Neural progenitor cell (in vitro differentiated cells): ENCODE results near the gene GXYLT1. TPM values are rescaled to one million over a fixed set of nuclear protein-coding genes. Genes with fewer than 3 reads are reported as not detected.
"Not testable (repeated sequence)": the region's sequence is repeated elsewhere in the genome, so short reads cannot be mapped to it uniquely, and the experiment has no call there.

ENCODE experiments used
- DNase-seq: peaks from one replicate; pipeline ENCODE4 v3.0.0-alpha.2; 2016; ENCODE audit warnings: low spot score
- H2AFZ ChIP-seq: fragments of 200-600 bp; sonication (generic); replicated peaks from 2 replicates; pipeline ENCODE4 v1.6.1; 2016; ENCODE audit warnings: antibody characterized with exemption
- H3F3A ChIP-seq: fragments of 200-600 bp; sonication (generic); 2 replicates; pipeline ENCODE4 v1.6.1; 2016; ENCODE audit warnings: antibody characterized with exemption, low read depth
- H3K27ac ChIP-seq: fragments of 200-600 bp; sonication (generic); 2 replicates; pipeline ENCODE4 v1.5.1; 2016; ENCODE audit warnings: mild to moderate bottlenecking
- H3K27me3 ChIP-seq: fragments of 200-600 bp; sonication (generic); 2 replicates; pipeline ENCODE4 v1.6.1; 2016; ENCODE audit warnings: mild to moderate bottlenecking, moderate library complexity
- H3K36me3 ChIP-seq: fragments of 200-600 bp; sonication (generic); 2 replicates; pipeline ENCODE4 v1.5.1; 2016
- H3K4me1 ChIP-seq: fragments of 200-600 bp; sonication (generic); 2 replicates; pipeline ENCODE4 v1.6.1; 2016; ENCODE audit warnings: mixed run types
- H3K4me2 ChIP-seq: fragments of 200-600 bp; sonication (generic); 2 replicates; pipeline ENCODE4 v1.6.1; 2016
- H3K4me3 ChIP-seq: fragments of 200-600 bp; sonication (generic); 2 replicates; pipeline ENCODE4 v1.5.1; 2016
- H3K79me2 ChIP-seq: fragments of 200-600 bp; sonication (generic); 2 replicates; pipeline ENCODE4 v1.6.1; 2016; ENCODE audit warnings: low read depth
- H3K9ac ChIP-seq: fragments of 200-600 bp; sonication (generic); 2 replicates; pipeline ENCODE4 v1.6.1; 2016
- H3K9me3 ChIP-seq: fragments of 200-600 bp; sonication (generic); 2 replicates; pipeline ENCODE4 v1.5.1; 2016; ENCODE audit warnings: low read depth
- H4K20me1 ChIP-seq: fragments of 200-600 bp; sonication (generic); 2 replicates; pipeline ENCODE4 v1.6.1; 2016; ENCODE audit warnings: low read depth
- H3K27ac Mint-ChIP-seq: 3 replicates; pipeline ENCODE4 v1.8.0; 2021; ENCODE audit warnings: mixed read lengths
- H3K27me3 Mint-ChIP-seq: 2 replicates; pipeline ENCODE4 v1.8.0; 2022; ENCODE audit warnings: low read depth, mild to moderate bottlenecking, inconsistent platforms, moderate library complexity, mixed read lengths; ENCODE audit not compliant: insufficient read depth
- H3K36me3 Mint-ChIP-seq: 3 replicates; pipeline ENCODE4 v1.8.0; 2021; ENCODE audit warnings: mixed read lengths
- H3K4me1 Mint-ChIP-seq: 3 replicates; pipeline ENCODE4 v1.8.0; 2021; ENCODE audit warnings: mixed read lengths
- H3K4me3 Mint-ChIP-seq: 3 replicates; pipeline ENCODE4 v1.8.0; 2021; ENCODE audit warnings: mild to moderate bottlenecking, moderate library complexity, mixed read lengths
- H3K9me3 Mint-ChIP-seq: 3 replicates; pipeline ENCODE4 v1.8.0; 2020; ENCODE audit warnings: mixed read lengths
- EZH2 ChIP-seq: fragments of 200-600 bp; sonication (generic); IDR thresholded peaks from 2 replicates; pipeline ENCODE4 v1.6.1; 2017; ENCODE audit warnings: antibody characterized with exemption, mild to moderate bottlenecking, moderate library complexity
- EZH2phosphoT487 ChIP-seq: fragments of 200-600 bp; sonication (generic); IDR thresholded peaks from 2 replicates; pipeline ENCODE4 v1.6.1; 2017; ENCODE audit warnings: antibody characterized with exemption
- total RNA-seq: library from RNA; depleted of rRNA; stranded (reverse); fragments of >200 nt; gene quantifications from 2 replicates; pipeline ENCODE4 v1.2.3, GENCODE V29; 2015; ENCODE audit warnings: low replicate concordance
- TF ChIP-seq, protein P1 (sequence below): fragments of 200-600 bp; sonication (generic); IDR thresholded peaks from 2 replicates; pipeline ENCODE4 v1.5.1; 2017; ENCODE audit warnings: antibody characterized with exemption, mild to moderate bottlenecking

GXYLT1 gene
- total RNA-seq, 1 donor from 2014 or later = 27.5 TPM

DNA sequence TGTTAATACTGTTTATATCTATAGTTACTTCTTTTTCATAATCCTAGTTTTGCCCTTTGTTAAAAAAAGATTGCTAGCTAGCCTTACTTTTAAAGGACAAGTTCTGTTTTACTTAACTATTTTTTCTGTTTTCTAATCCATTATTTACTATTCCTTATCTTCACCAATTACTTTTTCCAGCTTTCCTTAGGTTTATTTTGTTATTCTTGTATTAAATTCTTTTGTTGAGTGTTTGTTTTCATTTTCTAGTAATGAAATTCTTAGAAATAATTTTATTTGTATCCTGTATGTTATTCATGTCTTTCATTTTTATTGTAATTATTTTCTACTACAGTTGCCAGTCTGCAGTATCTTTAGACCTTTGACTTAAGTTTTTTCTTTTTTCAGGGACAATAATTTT, 45.7 kb upstream of the GXYLT1 start:
- Histone ChIP-seq H2AFZ (no peak overlapping the region), H3F3A (no peaks in the 10 kb centered on the region), H3K9ac (no peak overlapping the region), H3K27me3 (no peaks in the 10 kb centered on the region), H3K36me3 (no peaks in the 10 kb centered on the region), H3K4me1 (no peaks in the 10 kb centered on the region), H3K4me2 (no peak overlapping the region), H3K4me3 (no peak overlapping the region), H3K79me2 (no peaks in the 10 kb centered on the region), H3K9me3 (no peaks in the 10 kb centered on the region), H3K27ac (no peak overlapping the region), H4K20me1 (no peaks in the 10 kb centered on the region)
- TF ChIP-seq EZH2phosphoT487 (no peak), EZH2 (no peak)
- TF ChIP-seq, protein P1, sequence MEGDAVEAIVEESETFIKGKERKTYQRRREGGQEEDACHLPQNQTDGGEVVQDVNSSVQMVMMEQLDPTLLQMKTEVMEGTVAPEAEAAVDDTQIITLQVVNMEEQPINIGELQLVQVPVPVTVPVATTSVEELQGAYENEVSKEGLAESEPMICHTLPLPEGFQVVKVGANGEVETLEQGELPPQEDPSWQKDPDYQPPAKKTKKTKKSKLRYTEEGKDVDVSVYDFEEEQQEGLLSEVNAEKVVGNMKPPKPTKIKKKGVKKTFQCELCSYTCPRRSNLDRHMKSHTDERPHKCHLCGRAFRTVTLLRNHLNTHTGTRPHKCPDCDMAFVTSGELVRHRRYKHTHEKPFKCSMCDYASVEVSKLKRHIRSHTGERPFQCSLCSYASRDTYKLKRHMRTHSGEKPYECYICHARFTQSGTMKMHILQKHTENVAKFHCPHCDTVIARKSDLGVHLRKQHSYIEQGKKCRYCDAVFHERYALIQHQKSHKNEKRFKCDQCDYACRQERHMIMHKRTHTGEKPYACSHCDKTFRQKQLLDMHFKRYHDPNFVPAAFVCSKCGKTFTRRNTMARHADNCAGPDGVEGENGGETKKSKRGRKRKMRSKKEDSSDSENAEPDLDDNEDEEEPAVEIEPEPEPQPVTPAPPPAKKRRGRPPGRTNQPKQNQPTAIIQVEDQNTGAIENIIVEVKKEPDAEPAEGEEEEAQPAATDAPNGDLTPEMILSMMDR = no peak
- DNase-seq = no peak
- H3K9me3 Mint-ChIP-seq = no peaks in the 10 kb centered on the region
- peaks cover 8% of the 10 kb centered on the region for H3K36me3 Mint-ChIP-seq
- H3K4me3 Mint-ChIP-seq = no peak overlapping the region
- no peaks in the 10 kb centered on the region for H3K27me3 Mint-ChIP-seq
- H3K27ac Mint-ChIP-seq = no peak overlapping the region
- no peaks in the 10 kb centered on the region for H3K4me1 Mint-ChIP-seq

DNA sequence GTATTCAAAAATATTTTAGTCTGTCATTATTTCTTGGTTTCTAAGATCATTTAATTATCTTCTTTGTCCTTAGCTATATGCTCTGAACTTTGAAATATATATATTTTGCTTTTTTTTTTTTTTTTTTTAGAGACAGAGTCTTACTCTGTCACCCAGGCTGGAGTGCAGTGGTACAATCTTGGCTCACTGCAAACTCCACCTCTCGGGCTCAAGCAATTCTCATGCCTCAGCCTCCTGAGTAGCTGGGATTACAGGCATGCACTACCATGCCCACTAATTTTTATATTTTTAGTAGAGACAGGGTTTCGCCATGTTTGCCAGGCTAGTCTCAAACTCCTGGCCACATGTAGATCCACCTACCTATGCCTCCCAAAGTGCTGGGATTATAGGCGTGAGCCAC, 43.6 kb upstream of the GXYLT1 start:
- H2AFZ ChIP-seq, H3K4me1 Mint-ChIP-seq, H3K27me3 Mint-ChIP-seq, H3K27ac Mint-ChIP-seq, H3K9me3 ChIP-seq, H3K4me3 ChIP-seq, H3K27me3 ChIP-seq, H4K20me1 ChIP-seq, H3F3A ChIP-seq, H3K4me3 Mint-ChIP-seq, H3K9ac ChIP-seq, H3K4me1 ChIP-seq, H3K36me3 ChIP-seq, DNase-seq, H3K79me2 ChIP-seq, H3K4me2 ChIP-seq, H3K27ac ChIP-seq, H3K9me3 Mint-ChIP-seq: not testable (repeated sequence)
- peaks cover 10% of the 10 kb centered on the region for H3K36me3 Mint-ChIP-seq

DNA sequence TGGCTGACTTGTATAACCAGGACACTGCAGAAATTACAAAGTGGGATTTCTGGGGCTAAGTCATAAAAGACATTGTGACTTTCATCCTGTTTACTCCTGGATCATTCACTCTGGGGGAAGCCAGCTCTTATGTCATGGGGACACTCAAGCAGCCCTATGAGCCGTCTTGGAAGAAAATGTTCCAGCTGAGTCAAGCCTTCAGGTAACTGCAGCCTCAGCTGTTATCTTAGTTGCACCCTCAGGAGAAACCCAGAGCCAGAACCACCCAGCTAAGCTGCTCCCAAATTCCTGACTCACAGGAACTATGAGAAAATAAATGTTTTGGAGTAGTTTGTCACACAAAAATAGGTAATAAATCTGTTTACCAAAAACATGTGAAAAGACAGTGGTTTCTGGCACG, 43.1 kb upstream of the GXYLT1 start:
- Mint-ChIP-seq H3K27ac (no peak overlapping the region), H3K4me3 (no peak overlapping the region), H3K9me3 (no peaks in the 10 kb centered on the region), H3K4me1 (no peaks in the 10 kb centered on the region), H3K27me3 (no peaks in the 10 kb centered on the region), H3K36me3 (peaks cover 10% of the 10 kb centered on the region)
- TF ChIP-seq, protein P1 = no peak
- no peak for TF ChIP-seq EZH2
- Histone ChIP-seq H4K20me1 (no peaks in the 10 kb centered on the region), H3K9me3 (no peaks in the 10 kb centered on the region), H3K9ac (no peak overlapping the region), H3F3A (no peaks in the 10 kb centered on the region), H3K4me1 (no peaks in the 10 kb centered on the region), H3K79me2 (no peaks in the 10 kb centered on the region), H3K4me2 (no peak overlapping the region), H3K4me3 (no peak overlapping the region), H2AFZ (no peak overlapping the region), H3K27me3 (no peaks in the 10 kb centered on the region), H3K27ac (no peak overlapping the region), H3K36me3 (no peaks in the 10 kb centered on the region)
- DNase-seq = no peak

DNA sequence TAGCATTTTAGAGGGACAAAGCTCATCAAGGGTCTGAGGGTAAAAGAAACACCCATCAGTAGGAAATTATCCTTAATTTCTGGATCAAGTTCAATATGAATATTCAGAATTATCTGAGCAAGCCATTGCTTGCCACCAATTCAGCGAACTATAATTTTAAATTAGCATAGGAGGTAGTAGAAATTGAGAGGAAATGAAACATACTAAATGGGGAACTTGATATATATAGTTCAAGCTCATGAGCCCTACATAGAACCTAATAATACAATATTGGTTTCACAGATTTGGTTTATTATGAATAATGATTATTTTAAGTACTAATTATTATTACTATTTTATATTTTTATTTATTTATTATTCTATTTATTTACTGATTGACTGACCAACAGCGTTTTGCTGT, 42.1 kb upstream of the GXYLT1 start:
- no peak for TF ChIP-seq EZH2phosphoT487
- TF ChIP-seq EZH2 = no peak
- TF ChIP-seq, protein P1 = no peak
- H3K9ac ChIP-seq = no peak overlapping the region
- no peaks in the 10 kb centered on the region for H3K9me3 Mint-ChIP-seq
- no peaks in the 10 kb centered on the region for H3K4me1 ChIP-seq
- no peaks in the 10 kb centered on the region for H3K9me3 ChIP-seq
- H3K4me3 Mint-ChIP-seq = no peak overlapping the region
- H3K36me3 ChIP-seq = no peaks in the 10 kb centered on the region
- DNase-seq = no peak
- no peaks in the 10 kb centered on the region for H3K4me1 Mint-ChIP-seq
- H3K27me3 ChIP-seq = no peaks in the 10 kb centered on the region
- no peak overlapping the region for H3K4me3 ChIP-seq
- no peak overlapping the region for H3K27ac Mint-ChIP-seq
- no peak overlapping the region for H3K27ac ChIP-seq
- no peak overlapping the region for H2AFZ ChIP-seq
- no peaks in the 10 kb centered on the region for H3K27me3 Mint-ChIP-seq
- H3K36me3 Mint-ChIP-seq = peaks cover 6% of the 10 kb centered on the region
- H4K20me1 ChIP-seq = no peaks in the 10 kb centered on the region
- no peaks in the 10 kb centered on the region for H3F3A ChIP-seq
- H3K4me2 ChIP-seq = no peak overlapping the region
- no peaks in the 10 kb centered on the region for H3K79me2 ChIP-seq
